ENCODE data around the gene AUNIP.

- TF ChIP-seq, protein P1, sequence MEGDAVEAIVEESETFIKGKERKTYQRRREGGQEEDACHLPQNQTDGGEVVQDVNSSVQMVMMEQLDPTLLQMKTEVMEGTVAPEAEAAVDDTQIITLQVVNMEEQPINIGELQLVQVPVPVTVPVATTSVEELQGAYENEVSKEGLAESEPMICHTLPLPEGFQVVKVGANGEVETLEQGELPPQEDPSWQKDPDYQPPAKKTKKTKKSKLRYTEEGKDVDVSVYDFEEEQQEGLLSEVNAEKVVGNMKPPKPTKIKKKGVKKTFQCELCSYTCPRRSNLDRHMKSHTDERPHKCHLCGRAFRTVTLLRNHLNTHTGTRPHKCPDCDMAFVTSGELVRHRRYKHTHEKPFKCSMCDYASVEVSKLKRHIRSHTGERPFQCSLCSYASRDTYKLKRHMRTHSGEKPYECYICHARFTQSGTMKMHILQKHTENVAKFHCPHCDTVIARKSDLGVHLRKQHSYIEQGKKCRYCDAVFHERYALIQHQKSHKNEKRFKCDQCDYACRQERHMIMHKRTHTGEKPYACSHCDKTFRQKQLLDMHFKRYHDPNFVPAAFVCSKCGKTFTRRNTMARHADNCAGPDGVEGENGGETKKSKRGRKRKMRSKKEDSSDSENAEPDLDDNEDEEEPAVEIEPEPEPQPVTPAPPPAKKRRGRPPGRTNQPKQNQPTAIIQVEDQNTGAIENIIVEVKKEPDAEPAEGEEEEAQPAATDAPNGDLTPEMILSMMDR (IDR thresholded peaks at IDR 0.05), result no peak
- peak in 1 of 2 donors; percentile 60 for TF ChIP-seq POLR2A (IDR thresholded peaks at IDR 0.05)
Observed at GRCh38 chr1:25858906-25859789, at the start of gene AUNIP.

Data from heart left ventricle (tissue), 13 donors.